ENCODE results near the gene MBD2.
A peak's percentile ranks its signal among the peaks of the same experiment; 100 is the strongest.

GRCh38 chr18:54209471-54210180 lies 14.8 kb downstream of the MBD2 start:
- TF ChIP-seq POLR2A (IDR thresholded peaks at IDR 0.05; ENCODE audit: low read depth, low read length) (peak; percentile 50), POLR2AphosphoS5 (IDR thresholded peaks at IDR 0.05; ENCODE audit: low read depth, low read length) (peak; percentile 52; the same call in 1 of the 2 replicates)

Measured in GM12892 (cell line).